H1 (cell line): Measurements from ENCODE around the gene CAMTA1. TPM values are rescaled to one million over a fixed set of nuclear protein-coding genes. Genes with fewer than 3 reads are reported as not detected.

Source experiments
- CTCF ChIA-PET: fragments of 300-600 bp; sonication (Branson Sonifier 250); formaldehyde crosslinking; loops from one replicate; lab custom pipeline; 2021; ENCODE audit not compliant: partially characterized antibody; lab: Charles Lee
- POLR2A ChIA-PET: fragments of 300-600 bp; sonication (Branson Sonifier 250); formaldehyde crosslinking; loops from one replicate; lab custom pipeline; 2021; ENCODE audit warnings: inconsistent platforms; ENCODE audit not compliant: partially characterized antibody; lab: Charles Lee
- DNase-seq, 2 experiments: peaks; one replicate each; pipeline versions ENCODE4 v3.0.0 to v3.0.0-alpha.2; 2010 to 2022; ENCODE audit warnings: low spot score in 2 of 2, low read depth in 1 of 2, mixed read lengths in 1 of 2
- FAIRE-seq: peaks from 2 replicates; lab custom pipeline; 2011; peaks lifted over from hg19 to GRCh38; lab: Jason Lieb, UNC
- H2AFZ ChIP-seq: 2 replicates; pipeline ENCODE4 v1.8.1; 2012; ENCODE audit warnings: low read length, inconsistent platforms
- H2AK5ac ChIP-seq: 2 replicates; pipeline ENCODE4 v1.6.1; 2013; ENCODE audit warnings: low read depth, low read length
- H2BK120ac ChIP-seq: replicated peaks from 2 replicates; pipeline ENCODE3; 2013; ENCODE audit warnings: low read depth, low read length, inconsistent platforms
- H2BK12ac ChIP-seq: 2 replicates; pipeline ENCODE4 v1.6.1; 2013; ENCODE audit warnings: low read depth, low read length
- H2BK15ac ChIP-seq: 2 replicates; pipeline ENCODE4 v1.6.1; 2013; ENCODE audit warnings: low read length
- H2BK20ac ChIP-seq: 2 replicates; pipeline ENCODE4 v1.6.1; 2013; ENCODE audit warnings: low read length
- H2BK5ac ChIP-seq: 2 replicates; pipeline ENCODE4 v1.6.1; 2013; ENCODE audit warnings: low read depth, low read length
- H3K14ac ChIP-seq: 2 replicates; pipeline ENCODE4 v1.6.1; 2013; ENCODE audit warnings: inconsistent platforms; ENCODE audit not compliant: insufficient read length
- H3K18ac ChIP-seq: 2 replicates; pipeline ENCODE4 v1.6.1; 2013; ENCODE audit warnings: low read length; ENCODE audit errors: extremely low read depth
- H3K23ac ChIP-seq: 2 replicates; pipeline ENCODE4 v1.6.1; 2013; ENCODE audit warnings: inconsistent platforms; ENCODE audit not compliant: insufficient read length
- H3K23me2 ChIP-seq: 2 replicates; pipeline ENCODE4 v1.6.1; 2013; ENCODE audit warnings: low read depth, low read length
- H3K27ac ChIP-seq: 2 replicates; pipeline ENCODE4 v1.6.1; 2011; ENCODE audit warnings: low read depth, low read length, inconsistent platforms
- H3K27me3 ChIP-seq, 4 experiments: replicated peaks in 1 of 4; 1 replicate in 1 of 4; 2 replicates in 3 of 4; pipeline versions ENCODE4 v1.6.1 to v1.8.1; 2011 to 2013; ENCODE audit warnings: low read length in 3 of 4, mild to moderate bottlenecking in 3 of 4, inconsistent platforms in 2 of 4, mixed read lengths in 2 of 4, moderate library complexity in 1 of 4; ENCODE audit not compliant: control insufficient read depth in 3 of 4, insufficient read depth in 3 of 4; ENCODE audit errors: extremely low read depth in 1 of 4
- H3K36me3 ChIP-seq, 4 experiments: 2 replicates each; pipeline versions ENCODE4 v1.6.1 to v1.8.1; 2011 to 2013; ENCODE audit warnings: mild to moderate bottlenecking in 4 of 4, low read length in 3 of 4, moderate library complexity in 2 of 4, control low read depth in 1 of 4, inconsistent platforms in 1 of 4; ENCODE audit not compliant: insufficient read depth in 4 of 4, control insufficient read depth in 2 of 4
- H3K4ac ChIP-seq: replicated peaks from 2 replicates; pipeline ENCODE3; 2013; ENCODE audit warnings: low read length, low read depth, mixed read lengths, inconsistent platforms; ENCODE audit not compliant: insufficient read length
- H3K4me1 ChIP-seq, 4 experiments: replicated peaks in 1 of 4; 1 replicate in 1 of 4; 2 replicates in 3 of 4; pipeline versions ENCODE4 v1.6.1 to v1.8.1; 2011 to 2013; ENCODE audit warnings: low read length in 3 of 4, inconsistent platforms in 2 of 4, mixed read lengths in 1 of 4; ENCODE audit not compliant: insufficient read depth in 4 of 4, control insufficient read depth in 3 of 4
- H3K4me2 ChIP-seq, 2 experiments: 2 replicates each; pipeline versions ENCODE4 v1.6.1 to v1.8.1; 2011 to 2013; ENCODE audit warnings: low read depth in 2 of 2, low read length in 2 of 2, control low read depth in 1 of 2, inconsistent platforms in 1 of 2, mild to moderate bottlenecking in 1 of 2; ENCODE audit not compliant: insufficient read depth in 1 of 2
- H3K4me3 ChIP-seq, 4 experiments: fragments of 200-600, 300-600 bp in 1 of 4; sonication (generic), shearing (Covaris generic), sonication (Bioruptor Twin) in 1 of 4; 2 replicates each; pipeline versions ENCODE4 v1.5.1 to v1.8.1; 2011 to 2016; ENCODE audit warnings: low read length in 4 of 4, low read depth in 3 of 4, control low read depth in 2 of 4, inconsistent platforms in 2 of 4, mild to moderate bottlenecking in 2 of 4, mixed read lengths in 1 of 4, moderate library complexity in 1 of 4; ENCODE audit not compliant: insufficient read depth in 2 of 4; ENCODE audit errors: extremely low read depth in 1 of 4
- H3K56ac ChIP-seq: replicated peaks from 2 replicates; pipeline ENCODE3; 2013; ENCODE audit warnings: low read depth, mild to moderate bottlenecking, mixed read lengths, low read length, inconsistent platforms; ENCODE audit not compliant: insufficient read length
- H3K79me1 ChIP-seq: 2 replicates; pipeline ENCODE4 v1.6.1; 2013; ENCODE audit warnings: low read depth, low read length, control low read depth
- H3K79me2 ChIP-seq, 2 experiments: 2 replicates each; pipeline versions ENCODE4 v1.6.1 to v1.8.1; 2012 to 2013; ENCODE audit warnings: low read length in 2 of 2, mild to moderate bottlenecking in 2 of 2, inconsistent platforms in 1 of 2; ENCODE audit not compliant: insufficient read depth in 2 of 2, control insufficient read depth in 1 of 2
- H3K9ac ChIP-seq, 4 experiments: replicated peaks in 1 of 4; 1 replicate in 1 of 4; 2 replicates in 3 of 4; pipeline versions ENCODE4 v1.6.1 to v1.8.1; 2011 to 2013; ENCODE audit warnings: low read depth in 3 of 4, low read length in 3 of 4, control low read depth in 2 of 4, mild to moderate bottlenecking in 2 of 4, moderate library complexity in 2 of 4, inconsistent platforms in 1 of 4; ENCODE audit errors: extremely low read depth in 1 of 4
- H3K9me3 ChIP-seq, 2 experiments: 2 replicates each; pipeline versions ENCODE4 v1.6.1 to v1.8.1; 2012 to 2013; ENCODE audit warnings: mild to moderate bottlenecking in 2 of 2, moderate library complexity in 2 of 2, control low read depth in 1 of 2, inconsistent platforms in 1 of 2, low read depth in 1 of 2, low read length in 1 of 2, mixed read lengths in 1 of 2; ENCODE audit not compliant: insufficient read depth in 2 of 2
- H4K20me1 ChIP-seq, 2 experiments: replicated peaks in 1 of 2; 2 replicates each; pipeline versions ENCODE3 to v1.8.1; 2011 to 2013; ENCODE audit warnings: inconsistent platforms in 2 of 2, low read length in 2 of 2, mild to moderate bottlenecking in 1 of 2; ENCODE audit not compliant: insufficient read depth in 2 of 2, control insufficient read depth in 1 of 2
- H4K5ac ChIP-seq: 2 replicates; pipeline ENCODE4 v1.6.1; 2013; ENCODE audit warnings: low read length, low read depth, mixed read lengths, inconsistent platforms; ENCODE audit not compliant: insufficient read length
- H4K8ac ChIP-seq: 2 replicates; pipeline ENCODE4 v1.8.0; 2013; ENCODE audit warnings: mild to moderate bottlenecking, moderate library complexity, low read length, inconsistent platforms; ENCODE audit not compliant: insufficient read depth; ENCODE audit errors: extremely low read depth
- H4K91ac ChIP-seq: replicated peaks from 2 replicates; pipeline ENCODE3; 2013; ENCODE audit warnings: low read length, mixed read lengths, inconsistent platforms; ENCODE audit not compliant: insufficient read length
- MAFK ChIP-seq: IDR thresholded peaks from 2 replicates; pipeline ENCODE4 v1.6.1; 2012; ENCODE audit warnings: low read depth, mild to moderate bottlenecking, improper control_type of control experiment, low read length
- RNF2 ChIP-seq: fragments of 200-900, 300-1000 bp; sonication (generic); IDR thresholded peaks from 2 replicates; pipeline ENCODE4 v1.7.1; 2016; ENCODE audit warnings: borderline replicate concordance, low read depth, mild to moderate bottlenecking, antibody characterized with exemption, low read length; ENCODE audit not compliant: poor library complexity, severe bottlenecking; ENCODE audit errors: missing control alignments
- WGBS, 2 experiments: shearing (Covaris generic) in 1 of 2; methylation state at CpG; one replicate each; pipeline versions ENCODE4 v1.1.6 to v1.1.7; 2013 to 2015; ENCODE audit warnings: low lambda C conversion rate in 2 of 2, mixed read lengths in 2 of 2, inconsistent platforms in 1 of 2, low coverage in 1 of 2, missing lambda C conversion rate in 1 of 2; ENCODE audit not compliant: insufficient replicate concordance in 2 of 2, insufficient coverage in 1 of 2, insufficient read length in 1 of 2; ENCODE audit errors: extremely low coverage in 1 of 2, missing lambda C conversion rate in 1 of 2; 5-methylcytosine and 5-hydroxymethylcytosine counted together
- polyA plus RNA-seq, 7 experiments: library from polyadenylated mRNA; depleted of rRNA in 3 of 7; stranded (reverse) in 5 of 7; unstranded in 2 of 7; fragments of >200 nt in 5 of 7; fragments of 200-250 nt in 2 of 7; gene quantifications; 1 replicate in 5 of 7; 2 replicates in 1 of 7; 4 replicates in 1 of 7; pipeline versions ENCODE4 v1.2.1 to v1.2.3, GENCODE V29; 2011 to 2013; ENCODE audit warnings: missing spikeins in 2 of 7, mixed read lengths in 2 of 7
- total RNA-seq: library from RNA; stranded (reverse); fragmentation: NEBNext Ultra II Directional; extraction: Animal tissue kit (Norgen Biotek cat#: 25700); gene quantifications from 2 replicates; pipeline ENCODE4 v1.2.1, GENCODE V29; 2021
- TF ChIP-seq, protein P1 (sequence below): IDR thresholded peaks from 2 replicates; pipeline ENCODE4 v1.6.1; 2012; ENCODE audit warnings: low read length, inconsistent platforms

CAMTA1 gene
- total and polyA plus RNA-seq, 2 of the 8 experiments (the other 6 are each of a cell fraction or from before 2014, with no cell fraction given): 65.0 to 119 TPM

DNA sequence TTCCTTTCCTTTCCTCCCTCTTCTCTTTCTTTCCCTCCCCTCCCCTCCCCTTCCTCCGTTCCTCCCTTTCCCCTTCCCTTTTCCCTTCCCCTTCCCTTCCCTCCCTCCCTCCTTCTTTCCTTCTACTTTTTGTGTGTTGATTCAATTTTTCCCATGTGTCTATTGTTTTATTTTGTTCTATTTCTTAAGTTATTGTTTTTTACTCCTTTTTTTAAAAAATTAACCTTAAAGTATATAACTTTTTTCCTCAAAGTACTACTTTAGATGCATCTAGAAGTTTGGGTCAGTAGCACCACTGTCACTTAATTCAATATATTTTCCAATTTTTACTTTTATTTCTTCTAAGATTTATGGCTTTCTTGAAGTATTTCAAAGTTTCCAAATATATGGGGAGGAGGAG, 537.7 kb downstream of the CAMTA1 start:
- H2BK5ac ChIP-seq: no peak overlapping the region
- H4K8ac ChIP-seq: no peak overlapping the region
- no peak overlapping the region for H3K27ac ChIP-seq
- no peak overlapping the region for H2AK5ac ChIP-seq
- no peak overlapping the region for H3K4ac ChIP-seq
- H3K18ac ChIP-seq: no peak overlapping the region
- H4K91ac ChIP-seq: no peak overlapping the region
- no peak overlapping the region for H3K14ac ChIP-seq
- H3K23ac ChIP-seq: no peak overlapping the region
- H3K79me2 ChIP-seq: no peaks in the 10 kb centered on the region
- DNase-seq: no peak
- no peak overlapping the region for H3K4me2 ChIP-seq
- CTCF ChIA-PET: no interaction called here
- POLR2A ChIA-PET: no interaction called here
- H2AFZ ChIP-seq: no peak overlapping the region
- 63% methylated on average over 1 of the region's 1 CpG; no CpG with 5 or more reads in 1 of the 2 experiments for WGBS, 2 experiments
- no peaks in the 10 kb centered on the region for H4K20me1 ChIP-seq
- TF ChIP-seq, protein P1, sequence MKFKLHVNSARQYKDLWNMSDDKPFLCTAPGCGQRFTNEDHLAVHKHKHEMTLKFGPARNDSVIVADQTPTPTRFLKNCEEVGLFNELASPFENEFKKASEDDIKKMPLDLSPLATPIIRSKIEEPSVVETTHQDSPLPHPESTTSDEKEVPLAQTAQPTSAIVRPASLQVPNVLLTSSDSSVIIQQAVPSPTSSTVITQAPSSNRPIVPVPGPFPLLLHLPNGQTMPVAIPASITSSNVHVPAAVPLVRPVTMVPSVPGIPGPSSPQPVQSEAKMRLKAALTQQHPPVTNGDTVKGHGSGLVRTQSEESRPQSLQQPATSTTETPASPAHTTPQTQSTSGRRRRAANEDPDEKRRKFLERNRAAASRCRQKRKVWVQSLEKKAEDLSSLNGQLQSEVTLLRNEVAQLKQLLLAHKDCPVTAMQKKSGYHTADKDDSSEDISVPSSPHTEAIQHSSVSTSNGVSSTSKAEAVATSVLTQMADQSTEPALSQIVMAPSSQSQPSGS: no peak
- TF ChIP-seq RNF2 (no peak), MAFK (no peak)
- no peaks in the 10 kb centered on the region; the same call in 1 of the 2 replicates for H3K79me1 ChIP-seq
- H2BK12ac ChIP-seq: no peak overlapping the region
- H3K4me1 ChIP-seq: no peaks in the 10 kb centered on the region
- H2BK20ac ChIP-seq: no peak overlapping the region
- H3K56ac ChIP-seq: no peak overlapping the region
- no peak overlapping the region for H4K5ac ChIP-seq
- H2BK15ac ChIP-seq: no peak overlapping the region
- FAIRE-seq: no peak
- no peak overlapping the region for H2BK120ac ChIP-seq
- no peaks in the 10 kb centered on the region; a peak in 1 of 4 replicates for H3K9me3 ChIP-seq
- no peaks in the 10 kb centered on the region for H3K23me2 ChIP-seq
- no peak overlapping the region for H3K9ac ChIP-seq
- H3K27me3 ChIP-seq: no peaks in the 10 kb centered on the region
- no peaks in the 10 kb centered on the region for H3K36me3 ChIP-seq
- H3K4me3 ChIP-seq: no peak overlapping the region
